Measurements from ENCODE around the gene ARG2. TPM values are rescaled to one million over a fixed set of nuclear protein-coding genes. Genes with fewer than 3 reads are reported as not detected.

Gene ARG2
- 22.1 and 29.4 TPM in 2 replicates for total RNA-seq (2011; cell fraction: chromatin; rRNA removed; ENCODE audit: low replicate concordance)
- 20.8 and 24.9 TPM in 2 replicates for total RNA-seq (2011; cell fraction: nucleolus; rRNA removed)
- total RNA-seq (2011; cell fraction: nucleoplasm; rRNA removed): 25.6 and 31.2 TPM in 2 replicates
- 13.9 and 15.5 TPM in 2 replicates for total RNA-seq (2014; rRNA removed)
- total RNA-seq (2014; rRNA removed; fragmentation: Illumina TruSeq; extraction: Trizol): 17.8 and 19.7 TPM in 2 replicates
- total RNA-seq (2015; rRNA removed; fragmentation: Illumina TruSeq; extraction: Trizol): 5.8 and 6.2 TPM in 2 replicates
- total RNA-seq (2021): 12.5 and 13.1 TPM in 2 replicates
- 75.0 and 107 TPM in 2 replicates for polyA plus RNA-seq (2011; rRNA removed)
- polyA plus RNA-seq (2011; cell fraction: cytosol; rRNA removed): 64.8 and 102 TPM in 2 replicates
- 27.6 and 70.1 TPM in 2 replicates for polyA plus RNA-seq (2011; cell fraction: nucleus; rRNA removed)
- 19.8 and 63.2 TPM in 2 replicates for polyA plus RNA-seq (2012)
- polyA plus RNA-seq (2014; fragmentation: Illumina TruSeq; extraction: Trizol): 20.3 and 21.9 TPM in 2 replicates
- 10 to 100 TPM; 23.2 to 26.7 TPM for polyA plus RNA-seq (2014; fragmentation: Nextera tagmentation; extraction: Ambion mirVana)
- polyA plus RNA-seq (2014; rRNA removed): 11.7 and 13.4 TPM in 2 replicates
- polyA minus RNA-seq (2011; rRNA and poly(A)+ RNA removed): 63.5 and 97.5 TPM in 2 replicates
- polyA minus RNA-seq (2011; cell fraction: cytosol; rRNA and poly(A)+ RNA removed): 36.9 and 46.0 TPM in 2 replicates
- polyA minus RNA-seq (2011; cell fraction: nucleus; rRNA and poly(A)+ RNA removed): 10.5 and 31.0 TPM in 2 replicates
- Bru-seq, nascent RNA: percentile 53 among the genes with signal in this experiment
- BruChase-seq, experiment 1, labeled RNA remaining after a 2-hour chase: percentile 53 among the genes with signal in this experiment
- BruChase-seq, experiment 2, labeled RNA remaining after a 6-hour chase: percentile 56 among the genes with signal in this experiment
- long read RNA-seq, experiment 1, transcript ARG2-201 (8 exons, 2,045 nt): major isoform, 22 of 29 reads
- long read RNA-seq, experiment 1, partial matches to known transcripts: 3 of 29 reads
- long read RNA-seq, experiment 1, other reads (novel, unspliced or antisense): 4 of 29 reads
- long read RNA-seq, experiment 2, transcript ARG2-201 (8 exons, 2,045 nt): major isoform, 17 of 29 reads
- long read RNA-seq, experiment 2, partial matches to known transcripts: 3 of 29 reads
- long read RNA-seq, experiment 2, other reads (novel, unspliced or antisense): 9 of 29 reads
- long read RNA-seq, experiment 3, transcript ARG2-201 (8 exons, 2,045 nt): major isoform, 21 of 23 reads
- long read RNA-seq, experiment 3, partial matches to known transcripts: 0 of 23 reads
- long read RNA-seq, experiment 3, other reads (novel, unspliced or antisense): 2 of 23 reads

DNA sequence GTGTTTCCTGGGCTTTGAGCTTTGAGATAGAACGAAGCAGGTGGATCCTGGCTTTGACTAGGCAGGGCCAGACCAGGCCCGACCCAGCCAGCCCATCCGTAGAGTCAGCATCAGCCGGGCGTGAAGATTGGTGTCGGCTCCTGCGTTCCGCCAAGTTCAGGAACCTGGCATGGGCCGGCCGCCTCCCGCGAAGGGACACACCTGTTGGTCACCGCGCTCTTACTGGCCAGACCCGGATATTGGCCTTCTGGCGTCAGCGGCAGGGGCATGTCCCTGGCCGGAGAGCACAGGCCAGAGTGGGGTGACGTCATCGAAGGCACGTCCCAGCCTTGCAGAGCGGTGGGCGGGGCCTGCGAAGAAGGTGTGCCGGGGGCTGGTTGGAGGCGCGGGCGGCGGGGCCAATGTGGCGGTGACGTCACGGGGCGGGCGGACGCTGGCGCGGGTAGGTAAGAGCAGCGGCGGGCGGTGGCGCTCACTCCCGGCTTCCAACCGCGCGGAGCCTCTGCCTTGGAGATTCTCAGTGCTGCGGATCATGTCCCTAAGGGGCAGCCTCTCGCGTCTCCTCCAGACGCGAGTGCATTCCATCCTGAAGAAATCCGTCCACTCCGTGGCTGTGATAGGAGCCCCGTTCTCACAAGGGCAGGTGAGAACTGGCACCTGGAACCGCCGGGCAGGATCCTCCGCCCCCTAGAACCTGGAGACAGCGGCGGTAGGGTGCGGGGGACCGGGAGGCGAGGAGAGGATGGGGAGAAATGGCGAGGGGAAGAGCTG is at the start of gene ARG2:
Gene ARG2 (plus strand): TSS at position 475 of the 771 bp plus-strand sequence. CDS start 58 bp downstream, at position 533.
- H3K4me3 ChIP-seq: peak within 1 kb of the TSS; percentile 78
- no peaks in the 10 kb centered on the region for H3K9me1 ChIP-seq (ENCODE audit: control insufficient read depth, insufficient read depth, low read length)
- WGBS (ENCODE audit: insufficient coverage, low coverage, missing lambda C conversion rate): 2% methylated on average over 36 of the region's 62 CpGs
- intact Hi-C loops (cut with micrococcal nuclease) (no loop called here), in situ Hi-C loops (cut with MboI) (loop anchor here (5.0 kb wide), 1 partner anchor 48 kb away; no protein-coding TSS in a partner anchor)
- POLR2A ChIA-PET: interaction anchor here (0.5 to 2.0 kb wide), 12 partner anchors 15 to 154 kb away, joined by 3 to 8 read pairs (median 4); no protein-coding TSS in a partner anchor
- FAIRE-seq (peak; percentile 77), DNase-seq (ENCODE audit: extremely low read depth in 1 of 4, low spot score in 3 of 4) (peak; percentile 94 to 96 (median 96)), ATAC-seq (peak; percentile 94)
- no peaks in the 10 kb centered on the region; the same call in 2 of the 3 replicates for H3K36me3 ChIP-seq (ENCODE audit: control insufficient read depth, insufficient read depth, low read length)
- H2AFZ ChIP-seq (ENCODE audit: low read depth, low read length): peak within 1 kb of the TSS; percentile 97
- peaks cover 4% of the 10 kb centered on the region; the same call in 2 of the 3 replicates for H3K79me2 ChIP-seq (ENCODE audit: control insufficient read depth, insufficient read depth, low read length)
- BruUV-seq (replicated peaks): no TSS peak
- peak within 1 kb of the TSS; percentile 73 to 95 for H3K9ac ChIP-seq (ENCODE audit: insufficient read depth in 1 of 2, low read depth in 2 of 2, low read length in 2 of 2)
- H3K4me1 ChIP-seq (replicated peaks in 1 of 2; ENCODE audit: control insufficient read depth in 2 of 2, insufficient read depth in 2 of 2, low read length in 2 of 2): peaks cover 14 to 25% of the 10 kb centered on the region in 2 experiments; a peak in 4 of 5 replicates
- no peaks in the 10 kb centered on the region for H4K20me1 ChIP-seq (replicated peaks; ENCODE audit: control insufficient read depth, insufficient read depth, low read length)
- H3K4me2 ChIP-seq (ENCODE audit: insufficient read depth, low read length): peak within 1 kb of the TSS; percentile 83
- CTCF ChIA-PET (ENCODE audit: low intra/inter-chr PET ratio): interaction anchor here (0.6 to 3.3 kb wide), 4 partner anchors 45 to 85 kb away, joined by 3 to 19 read pairs (median 9); no protein-coding TSS in a partner anchor
- no peaks in the 10 kb centered on the region for H3K9me3 ChIP-seq (replicated peaks; ENCODE audit: control insufficient read depth, insufficient read depth, low read depth, low read length)
- H3K27ac ChIP-seq (ENCODE audit: extremely low read depth, low read depth, low read length): peak within 1 kb of the TSS; percentile 73
- no peaks in the 10 kb centered on the region for H3K27me3 ChIP-seq (ENCODE audit: control insufficient read depth in 2 of 2, insufficient read depth in 2 of 2, low read length in 2 of 2)
- TF ChIP-seq FOS (IDR thresholded peaks at IDR 0.05; ENCODE audit: extremely low read depth, insufficient read length): no peak
- no peak for TF ChIP-seq RBM14 (IDR thresholded peaks at IDR 0.05; ENCODE audit: borderline replicate concordance, insufficient read depth, low read depth, low read length)
- no peak for TF ChIP-seq DIDO1 (tag; IDR thresholded peaks at IDR 0.05; ENCODE audit: low read depth)
- TF ChIP-seq CBFA2T2 (conservative IDR thresholded peaks at IDR 0.05): no peak
- no peak for TF ChIP-seq DACH1 (IDR thresholded peaks at IDR 0.05; ENCODE audit: partially characterized antibody)
- no peak for TF ChIP-seq DNMT1 (IDR thresholded peaks at IDR 0.05)
- TF ChIP-seq, protein P1, sequence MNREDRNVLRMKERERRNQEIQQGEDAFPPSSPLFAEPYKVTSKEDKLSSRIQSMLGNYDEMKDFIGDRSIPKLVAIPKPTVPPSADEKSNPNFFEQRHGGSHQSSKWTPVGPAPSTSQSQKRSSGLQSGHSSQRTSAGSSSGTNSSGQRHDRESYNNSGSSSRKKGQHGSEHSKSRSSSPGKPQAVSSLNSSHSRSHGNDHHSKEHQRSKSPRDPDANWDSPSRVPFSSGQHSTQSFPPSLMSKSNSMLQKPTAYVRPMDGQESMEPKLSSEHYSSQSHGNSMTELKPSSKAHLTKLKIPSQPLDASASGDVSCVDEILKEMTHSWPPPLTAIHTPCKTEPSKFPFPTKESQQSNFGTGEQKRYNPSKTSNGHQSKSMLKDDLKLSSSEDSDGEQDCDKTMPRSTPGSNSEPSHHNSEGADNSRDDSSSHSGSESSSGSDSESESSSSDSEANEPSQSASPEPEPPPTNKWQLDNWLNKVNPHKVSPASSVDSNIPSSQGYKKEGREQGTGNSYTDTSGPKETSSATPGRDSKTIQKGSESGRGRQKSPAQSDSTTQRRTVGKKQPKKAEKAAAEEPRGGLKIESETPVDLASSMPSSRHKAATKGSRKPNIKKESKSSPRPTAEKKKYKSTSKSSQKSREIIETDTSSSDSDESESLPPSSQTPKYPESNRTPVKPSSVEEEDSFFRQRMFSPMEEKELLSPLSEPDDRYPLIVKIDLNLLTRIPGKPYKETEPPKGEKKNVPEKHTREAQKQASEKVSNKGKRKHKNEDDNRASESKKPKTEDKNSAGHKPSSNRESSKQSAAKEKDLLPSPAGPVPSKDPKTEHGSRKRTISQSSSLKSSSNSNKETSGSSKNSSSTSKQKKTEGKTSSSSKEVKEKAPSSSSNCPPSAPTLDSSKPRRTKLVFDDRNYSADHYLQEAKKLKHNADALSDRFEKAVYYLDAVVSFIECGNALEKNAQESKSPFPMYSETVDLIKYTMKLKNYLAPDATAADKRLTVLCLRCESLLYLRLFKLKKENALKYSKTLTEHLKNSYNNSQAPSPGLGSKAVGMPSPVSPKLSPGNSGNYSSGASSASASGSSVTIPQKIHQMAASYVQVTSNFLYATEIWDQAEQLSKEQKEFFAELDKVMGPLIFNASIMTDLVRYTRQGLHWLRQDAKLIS (CRISPR knock-in tag; IDR thresholded peaks at IDR 0.05): no peak
- TF ChIP-seq, protein P2, sequence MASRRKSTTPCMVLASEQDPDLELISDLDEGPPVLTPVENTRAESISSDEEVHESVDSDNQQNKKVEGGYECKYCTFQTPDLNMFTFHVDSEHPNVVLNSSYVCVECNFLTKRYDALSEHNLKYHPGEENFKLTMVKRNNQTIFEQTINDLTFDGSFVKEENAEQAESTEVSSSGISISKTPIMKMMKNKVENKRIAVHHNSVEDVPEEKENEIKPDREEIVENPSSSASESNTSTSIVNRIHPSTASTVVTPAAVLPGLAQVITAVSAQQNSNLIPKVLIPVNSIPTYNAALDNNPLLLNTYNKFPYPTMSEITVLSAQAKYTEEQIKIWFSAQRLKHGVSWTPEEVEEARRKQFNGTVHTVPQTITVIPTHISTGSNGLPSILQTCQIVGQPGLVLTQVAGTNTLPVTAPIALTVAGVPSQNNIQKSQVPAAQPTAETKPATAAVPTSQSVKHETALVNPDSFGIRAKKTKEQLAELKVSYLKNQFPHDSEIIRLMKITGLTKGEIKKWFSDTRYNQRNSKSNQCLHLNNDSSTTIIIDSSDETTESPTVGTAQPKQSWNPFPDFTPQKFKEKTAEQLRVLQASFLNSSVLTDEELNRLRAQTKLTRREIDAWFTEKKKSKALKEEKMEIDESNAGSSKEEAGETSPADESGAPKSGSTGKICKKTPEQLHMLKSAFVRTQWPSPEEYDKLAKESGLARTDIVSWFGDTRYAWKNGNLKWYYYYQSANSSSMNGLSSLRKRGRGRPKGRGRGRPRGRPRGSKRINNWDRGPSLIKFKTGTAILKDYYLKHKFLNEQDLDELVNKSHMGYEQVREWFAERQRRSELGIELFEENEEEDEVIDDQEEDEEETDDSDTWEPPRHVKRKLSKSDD (conservative IDR thresholded peaks at IDR 0.05; ENCODE audit: low read length): no peak
